K562 (cell line): ENCODE measurements around the gene TRIM71. TPM values are rescaled to one million over a fixed set of nuclear protein-coding genes. Genes with fewer than 3 reads are reported as not detected.

Experiments used
- CHD4 ChIP-seq: fragments of 200-600 bp; sonication (generic); IDR thresholded peaks from 3 replicates; pipeline ENCODE4 v1.6.1; 2012; ENCODE audit warnings: low read depth, mild to moderate bottlenecking, mixed read lengths, low read length, inconsistent platforms; ENCODE audit not compliant: insufficient read depth, insufficient replicate concordance, poor library complexity, severe bottlenecking
- KDM1A ChIP-seq, 2 experiments: fragments of 450-650 bp; IDR thresholded peaks; 2 replicates each; pipeline ENCODE4 v1.6.1; 2016; ENCODE audit warnings: mild to moderate bottlenecking in 2 of 2
- MTA3 ChIP-seq: fragments of 450-650 bp; formaldehyde crosslinking; IDR thresholded peaks from 2 replicates; pipeline ENCODE4 v1.6.1; 2017; ENCODE audit warnings: mild to moderate bottlenecking, borderline replicate concordance
- MYNN ChIP-seq, 2 experiments: sonication (generic); formaldehyde crosslinking in 1 of 2; IDR thresholded peaks; 2 replicates each; pipeline versions ENCODE4 v1.5.0 to v1.6.1; 2016 to 2020; ENCODE audit warnings: antibody characterized with exemption in 1 of 2, missing genetic modification reagents in 1 of 2
- NR2C1 ChIP-seq, 2 experiments: fragments of 450-650 bp; IDR thresholded peaks; 2 replicates each; pipeline ENCODE4 v1.6.1; 2017; ENCODE audit warnings: mild to moderate bottlenecking in 2 of 2, antibody characterized with exemption in 1 of 2, inconsistent platforms in 1 of 2, missing compliant biosample characterization in 1 of 2, missing genetic modification characterization in 1 of 2
- SAFB2 ChIP-seq: fragments of 200-400 bp; formaldehyde crosslinking; IDR thresholded peaks from 2 replicates; pipeline ENCODE4 v1.6.1; 2018; ENCODE audit warnings: borderline replicate concordance, low read length, low read depth, moderate library complexity; ENCODE audit not compliant: severe bottlenecking
- TBL1XR1 ChIP-seq, 2 experiments: IDR thresholded peaks; 2 replicates each; pipeline ENCODE4 v1.6.1; 2012; ENCODE audit warnings: improper control_type of control experiment in 2 of 2, low read length in 2 of 2, mild to moderate bottlenecking in 1 of 2
- TRIM28 ChIP-seq: fragments of 450-650 bp; IDR thresholded peaks from 2 replicates; pipeline ENCODE4 v1.6.1; 2017
- UBTF ChIP-seq, 2 experiments: IDR thresholded peaks; 2 replicates each; pipeline ENCODE4 v1.6.1; 2012; ENCODE audit warnings: improper control_type of control experiment in 2 of 2, low read depth in 2 of 2, low read length in 2 of 2, borderline replicate concordance in 1 of 2
- ZBTB26 ChIP-seq: fragments of 450-650 bp; formaldehyde crosslinking; IDR thresholded peaks from 2 replicates; pipeline ENCODE4 v1.4.0; 2022; ENCODE audit warnings: missing genetic modification characterization
- ZBTB8A ChIP-seq: fragments of 450-650 bp; IDR thresholded peaks from 2 replicates; pipeline ENCODE4 v1.6.1; 2018; ENCODE audit warnings: mild to moderate bottlenecking, moderate library complexity; ENCODE audit not compliant: partially characterized antibody
- ZFX ChIP-seq: sonication (generic); formaldehyde crosslinking; IDR thresholded peaks from 2 replicates; pipeline ENCODE4 v1.8.0; 2022; ENCODE audit warnings: mild to moderate bottlenecking, missing genetic modification reagents, moderate library complexity
- ZKSCAN8 ChIP-seq: fragments of 200-800 bp; sonication (Bioruptor generic); IDR thresholded peaks from 2 replicates; pipeline ENCODE4 v1.6.1; 2016; ENCODE audit warnings: missing genetic modification characterization, missing compliant biosample characterization
- ZNF316 ChIP-seq: fragments of 450-650 bp; IDR thresholded peaks from 2 replicates; pipeline ENCODE4 v1.6.1; 2016
- polyA plus RNA-seq, 8 experiments: library from polyadenylated mRNA; depleted of rRNA in 4 of 8; stranded (reverse) in 5 of 8; unstranded in 3 of 8; fragments of >200 nt; fragmentation: Nextera tagmentation in 2 of 8; fragmentation: Illumina TruSeq in 1 of 8; extraction: Ambion mirVana in 2 of 8; extraction: Trizol in 1 of 8; gene quantifications; 2 replicates each; pipeline versions ENCODE4 v1.2.1 to v1.2.3, GENCODE V29; 2011 to 2014; ENCODE audit warnings: inconsistent platforms in 1 of 8, missing spikeins in 1 of 8
- total RNA-seq, 7 experiments: library from RNA; depleted of rRNA in 6 of 7; stranded (reverse); fragments of >200 nt in 6 of 7; fragmentation: Illumina TruSeq in 2 of 7; extraction: Trizol in 2 of 7; gene quantifications; 2 replicates each; pipeline versions ENCODE4 v1.2.1 to v1.2.3, GENCODE V29; 2011 to 2021; ENCODE audit warnings: low replicate concordance in 1 of 7
- TF ChIP-seq, protein P1 (sequence below): fragments of 150-350 bp; IDR thresholded peaks from 2 replicates; pipeline ENCODE4 v1.6.1; 2014; ENCODE audit warnings: low read depth, mild to moderate bottlenecking, low read length, borderline replicate concordance
- TF ChIP-seq, protein P2 (sequence below): fragments of 250-450 bp; sonication (Bioruptor Pico); IDR thresholded peaks from 2 replicates; pipeline ENCODE4 v1.5.0; 2020; ENCODE audit warnings: mild to moderate bottlenecking
- TF ChIP-seq, protein P3 (sequence below): fragments of 450-650 bp; IDR thresholded peaks from 2 replicates; pipeline ENCODE4 v1.6.1; 2016; ENCODE audit warnings: missing biosample characterization, missing genetic modification characterization

The TRIM71 gene
- total and polyA plus RNA-seq, 9 of the 15 experiments (the other 6 are each of a cell fraction or from before 2014, with no cell fraction given), result 0.04 to 0.11 TPM; not detected in 7

- TF ChIP-seq, protein P1, sequence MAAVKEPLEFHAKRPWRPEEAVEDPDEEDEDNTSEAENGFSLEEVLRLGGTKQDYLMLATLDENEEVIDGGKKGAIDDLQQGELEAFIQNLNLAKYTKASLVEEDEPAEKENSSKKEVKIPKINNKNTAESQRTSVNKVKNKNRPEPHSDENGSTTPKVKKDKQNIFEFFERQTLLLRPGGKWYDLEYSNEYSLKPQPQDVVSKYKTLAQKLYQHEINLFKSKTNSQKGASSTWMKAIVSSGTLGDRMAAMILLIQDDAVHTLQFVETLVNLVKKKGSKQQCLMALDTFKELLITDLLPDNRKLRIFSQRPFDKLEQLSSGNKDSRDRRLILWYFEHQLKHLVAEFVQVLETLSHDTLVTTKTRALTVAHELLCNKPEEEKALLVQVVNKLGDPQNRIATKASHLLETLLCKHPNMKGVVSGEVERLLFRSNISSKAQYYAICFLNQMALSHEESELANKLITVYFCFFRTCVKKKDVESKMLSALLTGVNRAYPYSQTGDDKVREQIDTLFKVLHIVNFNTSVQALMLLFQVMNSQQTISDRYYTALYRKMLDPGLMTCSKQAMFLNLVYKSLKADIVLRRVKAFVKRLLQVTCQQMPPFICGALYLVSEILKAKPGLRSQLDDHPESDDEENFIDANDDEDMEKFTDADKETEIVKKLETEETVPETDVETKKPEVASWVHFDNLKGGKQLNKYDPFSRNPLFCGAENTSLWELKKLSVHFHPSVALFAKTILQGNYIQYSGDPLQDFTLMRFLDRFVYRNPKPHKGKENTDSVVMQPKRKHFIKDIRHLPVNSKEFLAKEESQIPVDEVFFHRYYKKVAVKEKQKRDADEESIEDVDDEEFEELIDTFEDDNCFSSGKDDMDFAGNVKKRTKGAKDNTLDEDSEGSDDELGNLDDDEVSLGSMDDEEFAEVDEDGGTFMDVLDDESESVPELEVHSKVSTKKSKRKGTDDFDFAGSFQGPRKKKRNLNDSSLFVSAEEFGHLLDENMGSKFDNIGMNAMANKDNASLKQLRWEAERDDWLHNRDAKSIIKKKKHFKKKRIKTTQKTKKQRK, result no peak
- TF ChIP-seq ZKSCAN8 (CRISPR knock-in tag) (no peak), ZBTB8A (no peak), ZFX (peak; percentile 69), TBL1XR1 (IDR thresholded peaks at IDR 0.05; ENCODE audit: low read length in 2 of 2) (no peak), SAFB2 (no peak), MTA3 (peak; percentile 88), MYNN (IDR thresholded peaks at IDR 0.05) (peak; percentile 63; the same call in 1 of the 2 replicates), MYNN (CRISPR knock-in tag; IDR thresholded peaks at IDR 0.05) (no peak), NR2C1 (IDR thresholded peaks at IDR 0.05) (no peak), NR2C1 (tag; IDR thresholded peaks at IDR 0.05) (no peak), KDM1A (IDR thresholded peaks at IDR 0.05) (no peak), ZNF316 (no peak), ZBTB26 (CRISPR knock-in tag) (no peak), CHD4 (no peak), TRIM28 (no peak), UBTF (IDR thresholded peaks at IDR 0.05; ENCODE audit: borderline replicate concordance in 1 of 2, low read depth in 2 of 2, low read length in 2 of 2) (peak in 1 of 2 experiments; percentile 80; a peak in 2 of 4 replicates)
- TF ChIP-seq, protein P2, sequence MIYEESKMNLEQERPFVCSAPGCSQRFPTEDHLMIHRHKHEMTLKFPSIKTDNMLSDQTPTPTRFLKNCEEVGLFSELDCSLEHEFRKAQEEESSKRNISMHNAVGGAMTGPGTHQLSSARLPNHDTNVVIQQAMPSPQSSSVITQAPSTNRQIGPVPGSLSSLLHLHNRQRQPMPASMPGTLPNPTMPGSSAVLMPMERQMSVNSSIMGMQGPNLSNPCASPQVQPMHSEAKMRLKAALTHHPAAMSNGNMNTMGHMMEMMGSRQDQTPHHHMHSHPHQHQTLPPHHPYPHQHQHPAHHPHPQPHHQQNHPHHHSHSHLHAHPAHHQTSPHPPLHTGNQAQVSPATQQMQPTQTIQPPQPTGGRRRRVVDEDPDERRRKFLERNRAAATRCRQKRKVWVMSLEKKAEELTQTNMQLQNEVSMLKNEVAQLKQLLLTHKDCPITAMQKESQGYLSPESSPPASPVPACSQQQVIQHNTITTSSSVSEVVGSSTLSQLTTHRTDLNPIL, result no peak
- TF ChIP-seq, protein P3, sequence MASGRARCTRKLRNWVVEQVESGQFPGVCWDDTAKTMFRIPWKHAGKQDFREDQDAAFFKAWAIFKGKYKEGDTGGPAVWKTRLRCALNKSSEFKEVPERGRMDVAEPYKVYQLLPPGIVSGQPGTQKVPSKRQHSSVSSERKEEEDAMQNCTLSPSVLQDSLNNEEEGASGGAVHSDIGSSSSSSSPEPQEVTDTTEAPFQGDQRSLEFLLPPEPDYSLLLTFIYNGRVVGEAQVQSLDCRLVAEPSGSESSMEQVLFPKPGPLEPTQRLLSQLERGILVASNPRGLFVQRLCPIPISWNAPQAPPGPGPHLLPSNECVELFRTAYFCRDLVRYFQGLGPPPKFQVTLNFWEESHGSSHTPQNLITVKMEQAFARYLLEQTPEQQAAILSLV (tag), result no peak
Observed at GRCh38 chr3:32781211-32781968, 36.4 kb upstream of the TRIM71 start (continued).
